GM19043 (cell line): ENCODE data around the gene C1orf53.

Experiments
- ATAC-seq: cut with Tn5 transposase; IDR thresholded peaks from one replicate; pipeline ENCODE4 v1.9.1; 2021; ENCODE audit warnings: low read depth; ENCODE audit not compliant: unreplicated experiment

Gene C1orf53

GRCh38 chr1:197954718-197955418 lies 52.4 kb downstream of the C1orf53 start:
- ATAC-seq = no peak

GRCh38 chr1:197955486-197956394 lies 53.3 kb downstream of the C1orf53 start:
- no peak for ATAC-seq
